B cell (primary cell): ENCODE data around the gene GLTP. TPM values are rescaled to one million over a fixed set of nuclear protein-coding genes. Genes with fewer than 3 reads are reported as not detected.

Source experiments
- ATAC-seq: fragments of 200-7000 bp; cut with Tn5 transposase; one replicate; pipeline ENCODE4 v1.10.0; 2021; ENCODE audit warnings: low read depth, mild to moderate bottlenecking, moderate number of reproducible peaks, moderate library complexity
- CTCF ChIA-PET: fragments of 350-600 bp; sonication (Branson Sonifier 250); formaldehyde crosslinking; loops from one replicate; lab custom pipeline; 2021; ENCODE audit warnings: antibody characterized with exemption, inconsistent platforms; lab: Charles Lee
- POLR2A ChIA-PET: fragments of 350-600 bp; sonication (Branson Sonifier 250); formaldehyde crosslinking; loops from one replicate; lab custom pipeline; 2021; ENCODE audit warnings: antibody characterized with exemption; lab: Charles Lee
- DNase-seq: peaks from one replicate; pipeline ENCODE4 v3.0.0; 2013
- H2AFZ ChIP-seq: 2 replicates; pipeline ENCODE4 v1.6.1; 2012; ENCODE audit warnings: mild to moderate bottlenecking, low read depth, low read length; ENCODE audit not compliant: insufficient read depth, poor library complexity, severe bottlenecking
- H3K27ac ChIP-seq, 2 donors: 1 replicate in 1 of 2; 2 replicates in 1 of 2; pipeline ENCODE4 v1.5.1; 2012 to 2013; ENCODE audit warnings: low read length in 2 of 2, mild to moderate bottlenecking in 2 of 2, moderate library complexity in 1 of 2
- H3K27me3 ChIP-seq, 4 experiments: fragments of 200-600 bp in 1 of 4; sonication (generic) in 1 of 4; replicated peaks in 1 of 4; 1 replicate in 2 of 4; 2 replicates in 2 of 4; pipeline versions ENCODE4 v1.6.1 to v1.7.0; 2013 to 2016; ENCODE audit warnings: low read length in 3 of 4, mild to moderate bottlenecking in 2 of 4, mixed read lengths in 1 of 4, moderate library complexity in 1 of 4; ENCODE audit not compliant: insufficient read depth in 4 of 4, control insufficient read depth in 3 of 4; ENCODE audit errors: control extremely low read depth in 1 of 4
- H3K36me3 ChIP-seq, 2 experiments: replicated peaks in 1 of 2; 1 replicate in 1 of 2; 2 replicates in 1 of 2; pipeline versions ENCODE4 v1.6.1 to v1.7.1; 2013; ENCODE audit warnings: low read length in 1 of 2; ENCODE audit not compliant: insufficient read depth in 2 of 2, control insufficient read depth in 1 of 2; ENCODE audit errors: control extremely low read depth in 1 of 2, extremely low read depth in 1 of 2
- H3K4me1 ChIP-seq, 2 donors: fragments of 200-600 bp in 1 of 2; sonication (generic) in 1 of 2; 1 replicate in 1 of 2; 2 replicates in 1 of 2; pipeline versions ENCODE4 v1.5.1 to v1.6.1; 2013 to 2017; ENCODE audit warnings: low read length in 2 of 2; ENCODE audit not compliant: control insufficient read depth in 2 of 2, insufficient read depth in 2 of 2
- H3K4me2 ChIP-seq: replicated peaks from 2 replicates; pipeline ENCODE3; 2012; ENCODE audit warnings: mild to moderate bottlenecking, low read depth, low read length; ENCODE audit not compliant: poor library complexity, severe bottlenecking
- H3K4me3 ChIP-seq, 5 experiments: fragments of 200-600 bp in 1 of 5; sonication (generic) in 1 of 5; 1 replicate in 3 of 5; 2 replicates in 2 of 5; pipeline versions ENCODE4 v1.5.1 to v1.7.0; 2011 to 2016; ENCODE audit warnings: low read length in 4 of 5, mild to moderate bottlenecking in 4 of 5, low read depth in 2 of 5, control low read depth in 1 of 5, moderate library complexity in 1 of 5; ENCODE audit not compliant: insufficient read depth in 1 of 5; ENCODE audit errors: control extremely low read depth in 1 of 5, extremely low read depth in 1 of 5
- H3K79me2 ChIP-seq: fragments of 200-600 bp; sonication (generic); one replicate; pipeline ENCODE4 v1.6.0; 2016; ENCODE audit warnings: low read length; ENCODE audit not compliant: control insufficient read depth, insufficient read depth
- H3K9ac ChIP-seq: fragments of 200-600 bp; sonication (generic); 2 replicates; pipeline ENCODE4 v1.6.1; 2017; ENCODE audit warnings: mild to moderate bottlenecking, low read length, moderate library complexity
- H3K9me3 ChIP-seq, 3 donors: one replicate each; pipeline versions ENCODE4 v1.6.1 to v1.7.1; 2013; ENCODE audit warnings: low read length in 2 of 3; ENCODE audit not compliant: control insufficient read depth in 2 of 3, insufficient read depth in 1 of 3; ENCODE audit errors: control extremely low read depth in 1 of 3
- H4K20me1 ChIP-seq: 2 replicates; pipeline ENCODE4 v1.6.0; 2012; ENCODE audit warnings: mild to moderate bottlenecking, low read length; ENCODE audit not compliant: insufficient read depth, control insufficient read depth, poor library complexity, severe bottlenecking
- H3K27ac Mint-ChIP-seq: one replicate; pipeline ENCODE4 v1.8.0; 2021; ENCODE audit warnings: mixed read lengths
- H3K27me3 Mint-ChIP-seq: one replicate; pipeline ENCODE4 v1.8.0; 2021; ENCODE audit warnings: mixed read lengths
- H3K4me1 Mint-ChIP-seq: one replicate; pipeline ENCODE4 v1.8.0; 2021; ENCODE audit warnings: mixed read lengths
- H3K4me3 Mint-ChIP-seq: one replicate; pipeline ENCODE4 v1.8.0; 2021; ENCODE audit warnings: mixed read lengths
- H3K9me3 Mint-ChIP-seq: one replicate; pipeline ENCODE4 v1.8.0; 2022; ENCODE audit warnings: mixed read lengths; ENCODE audit not compliant: insufficient read depth
- EZH2 ChIP-seq: IDR thresholded peaks from 2 replicates; pipeline ENCODE4 v1.6.1; 2012; ENCODE audit warnings: borderline replicate concordance, low read depth, mild to moderate bottlenecking, moderate library complexity, low read length; ENCODE audit not compliant: insufficient read depth, poor library complexity, severe bottlenecking
- WGBS: methylation state at CpG from one replicate; pipeline ENCODE4 v1.1.5; 2013; ENCODE audit warnings: missing lambda C conversion rate; ENCODE audit not compliant: insufficient coverage; 5-methylcytosine and 5-hydroxymethylcytosine counted together
- intact Hi-C: fragments of 100-400 bp; cut with micrococcal nuclease; formaldehyde crosslinking; loops from one replicate; pipeline ENCODE4 v1.10.0; 2022
- polyA plus RNA-seq: library from polyadenylated mRNA; depleted of rRNA; stranded (reverse); fragments of >200 nt; gene quantifications from 2 replicates; pipeline ENCODE4 v1.2.3, GENCODE V29; 2012
- total RNA-seq, 2 donors: library from RNA; stranded (reverse); fragments of 120-200 nt in 1 of 2; gene quantifications; 1 replicate in 1 of 2; 2 replicates in 1 of 2; pipeline versions ENCODE4 v1.2.3 to v1.2.4, GENCODE V29; 2013 to 2022
- TF ChIP-seq, protein P1 (sequence below): fragments of 200-600 bp; IDR thresholded peaks from one replicate; pipeline ENCODE4 v1.8.0; 2022; ENCODE audit warnings: antibody characterized with exemption, mild to moderate bottlenecking

The GLTP gene
- total and polyA plus RNA-seq, 2 donors (not counting 1 experiment from before 2014, with no cell fraction given), result 18.7 to 24.9 TPM

DNA sequence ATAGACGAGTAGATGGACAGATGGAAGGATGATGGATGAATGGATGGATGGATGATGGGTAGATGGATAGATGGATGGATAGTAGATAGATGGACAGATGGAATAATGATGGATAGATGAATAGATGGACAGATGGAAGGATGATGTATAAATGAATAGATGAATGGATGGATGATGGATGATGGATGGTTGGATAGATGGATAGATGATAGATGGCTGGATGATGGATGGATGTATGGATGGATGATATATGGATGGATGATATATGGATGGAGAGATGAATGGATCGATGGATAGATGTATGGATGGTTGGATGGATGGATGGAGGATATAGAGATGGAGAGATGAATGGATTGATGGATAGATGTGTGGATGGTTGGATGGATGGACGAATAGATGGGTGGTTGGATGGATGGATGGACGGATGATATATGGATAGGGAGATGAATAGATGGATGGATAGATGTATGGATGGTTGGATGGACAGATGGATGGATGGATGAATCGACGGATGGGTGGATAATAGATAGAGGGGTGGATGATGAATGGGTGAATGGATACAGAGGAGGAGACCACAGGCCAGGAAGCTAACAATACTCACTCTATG lies 66.4 kb downstream of the GLTP start:
- Histone ChIP-seq H3K36me3 (no peaks in the 10 kb centered on the region), H3K79me2 (no peaks in the 10 kb centered on the region), H3K4me1 (no peaks in the 10 kb centered on the region), H3K9ac (no peak overlapping the region), H3K4me2 (no peak overlapping the region), H3K9me3 (no peaks in the 10 kb centered on the region), H3K4me3 (no peak overlapping the region), H4K20me1 (no peaks in the 10 kb centered on the region), H3K27me3 (peaks cover 0 to 12% (median 0%) of the 10 kb centered on the region in 4 experiments), H3K27ac (no peak overlapping the region), H2AFZ (no peak overlapping the region)
- H3K27ac Mint-ChIP-seq, result no peak overlapping the region
- H3K9me3 Mint-ChIP-seq, result no peaks in the 10 kb centered on the region
- DNase-seq (no peak), ATAC-seq (no peak)
- no peaks in the 10 kb centered on the region for H3K4me1 Mint-ChIP-seq
- H3K27me3 Mint-ChIP-seq, result peaks cover 9% of the 10 kb centered on the region
- TF ChIP-seq EZH2, result no peak
- TF ChIP-seq, protein P1, sequence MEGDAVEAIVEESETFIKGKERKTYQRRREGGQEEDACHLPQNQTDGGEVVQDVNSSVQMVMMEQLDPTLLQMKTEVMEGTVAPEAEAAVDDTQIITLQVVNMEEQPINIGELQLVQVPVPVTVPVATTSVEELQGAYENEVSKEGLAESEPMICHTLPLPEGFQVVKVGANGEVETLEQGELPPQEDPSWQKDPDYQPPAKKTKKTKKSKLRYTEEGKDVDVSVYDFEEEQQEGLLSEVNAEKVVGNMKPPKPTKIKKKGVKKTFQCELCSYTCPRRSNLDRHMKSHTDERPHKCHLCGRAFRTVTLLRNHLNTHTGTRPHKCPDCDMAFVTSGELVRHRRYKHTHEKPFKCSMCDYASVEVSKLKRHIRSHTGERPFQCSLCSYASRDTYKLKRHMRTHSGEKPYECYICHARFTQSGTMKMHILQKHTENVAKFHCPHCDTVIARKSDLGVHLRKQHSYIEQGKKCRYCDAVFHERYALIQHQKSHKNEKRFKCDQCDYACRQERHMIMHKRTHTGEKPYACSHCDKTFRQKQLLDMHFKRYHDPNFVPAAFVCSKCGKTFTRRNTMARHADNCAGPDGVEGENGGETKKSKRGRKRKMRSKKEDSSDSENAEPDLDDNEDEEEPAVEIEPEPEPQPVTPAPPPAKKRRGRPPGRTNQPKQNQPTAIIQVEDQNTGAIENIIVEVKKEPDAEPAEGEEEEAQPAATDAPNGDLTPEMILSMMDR, result no peak
- ChIA-PET CTCF (interaction anchor here (1.3 kb wide), 1 partner anchor 8 kb away, joined by 3 read pairs; no protein-coding TSS in a partner anchor), POLR2A (no interaction called here)
- no peak overlapping the region for H3K4me3 Mint-ChIP-seq
- 93% methylated on average over 4 of the region's 6 CpGs for WGBS
- intact Hi-C loops, result no loop called here

DNA sequence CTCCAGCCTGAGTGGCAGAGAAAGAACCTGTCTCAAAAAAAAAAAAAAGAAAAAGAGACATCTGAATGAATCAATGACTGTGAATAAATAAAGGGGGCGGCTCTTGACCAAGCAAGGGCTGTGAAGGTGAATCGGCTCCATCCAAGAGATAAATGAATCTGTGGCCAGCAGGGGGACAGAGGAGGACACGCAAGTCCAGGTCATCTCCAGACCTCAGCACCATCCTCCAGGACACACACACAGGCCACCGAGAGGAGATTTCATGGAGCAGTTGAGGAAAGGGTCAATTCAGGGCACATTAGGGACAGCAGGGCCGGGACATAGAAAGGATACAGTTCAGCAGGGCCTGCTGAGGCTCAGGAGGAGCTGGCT lies 68.7 kb downstream of the GLTP start:
- H3K4me3 Mint-ChIP-seq, result no peak overlapping the region
- 79% methylated on average over 2 of the region's 5 CpGs for WGBS

More for the DNA sequence above, 68.7 kb downstream of the GLTP start:
- no peak overlapping the region for H3K9ac ChIP-seq
- Mint-ChIP-seq H3K9me3 (no peaks in the 10 kb centered on the region), H3K4me1 (no peaks in the 10 kb centered on the region), H3K27ac (no peak overlapping the region), H3K27me3 (no peaks in the 10 kb centered on the region)
- no peak overlapping the region for H3K4me3 ChIP-seq
- H3K4me2 ChIP-seq, result no peak overlapping the region
- intact Hi-C loops, result no loop called here
- no peaks in the 10 kb centered on the region for H3K9me3 ChIP-seq
- H3K27me3 ChIP-seq, result peaks cover 0 to 9% (median 0%) of the 10 kb centered on the region in 4 experiments
- CTCF ChIA-PET, result interaction anchor here (1.9 kb wide), 1 partner anchor 34 kb away, joined by 6 read pairs; no protein-coding TSS in a partner anchor
- H4K20me1 ChIP-seq, result no peaks in the 10 kb centered on the region
- H3K4me1 ChIP-seq, result no peaks in the 10 kb centered on the region
- no peaks in the 10 kb centered on the region for H3K79me2 ChIP-seq
- POLR2A ChIA-PET, result no interaction called here
- DNase-seq (no peak), ATAC-seq (no peak)
- H2AFZ ChIP-seq, result no peak overlapping the region
- no peaks in the 10 kb centered on the region for H3K36me3 ChIP-seq
- H3K27ac ChIP-seq, result no peak overlapping the region
- TF ChIP-seq EZH2, result no peak
- TF ChIP-seq, protein P1, result no peak
